Trophoblast cell (in vitro differentiated cells and primary cell): Measurements from ENCODE around the gene FOXK2.

ENCODE experiments used
- DNase-seq, 2 donors: peaks; one replicate each; pipeline ENCODE4 v3.0.0-alpha.2; 2016
- H2AFZ ChIP-seq: 2 replicates; pipeline ENCODE4 v1.6.1; 2013; ENCODE audit warnings: low read length, moderate library complexity, mild to moderate bottlenecking; ENCODE audit not compliant: insufficient read depth, poor library complexity
- H2AK5ac ChIP-seq: 2 replicates; pipeline ENCODE4 v1.6.1; 2013; ENCODE audit warnings: mild to moderate bottlenecking, low read length
- H2BK120ac ChIP-seq: 2 replicates; pipeline ENCODE4 v1.6.1; 2013; ENCODE audit warnings: low read length, mild to moderate bottlenecking, moderate library complexity; ENCODE audit not compliant: insufficient read depth, poor library complexity
- H2BK12ac ChIP-seq: 2 replicates; pipeline ENCODE4 v1.6.1; 2013; ENCODE audit warnings: mild to moderate bottlenecking, low read length, moderate library complexity
- H2BK5ac ChIP-seq: 2 replicates; pipeline ENCODE4 v1.6.1; 2013; ENCODE audit warnings: low read length, low read depth, moderate library complexity, mild to moderate bottlenecking; ENCODE audit not compliant: poor library complexity
- H3K14ac ChIP-seq: 2 replicates; pipeline ENCODE4 v1.6.1; 2013; ENCODE audit warnings: mild to moderate bottlenecking, low read length
- H3K18ac ChIP-seq: 2 replicates; pipeline ENCODE4 v1.6.1; 2013; ENCODE audit warnings: mild to moderate bottlenecking, low read length
- H3K23ac ChIP-seq: 2 replicates; pipeline ENCODE4 v1.6.1; 2013; ENCODE audit warnings: low read length
- H3K27ac ChIP-seq: 2 replicates; pipeline ENCODE4 v1.5.1; 2013; ENCODE audit warnings: low read depth, mild to moderate bottlenecking, inconsistent platforms, low read length, moderate library complexity
- H3K27me3 ChIP-seq: 2 replicates; pipeline ENCODE4 v1.6.1; 2013; ENCODE audit warnings: inconsistent platforms, mild to moderate bottlenecking, low read length, moderate library complexity; ENCODE audit not compliant: insufficient read depth
- H3K36me3 ChIP-seq, 2 experiments: 1 replicate in 1 of 2; 2 replicates in 1 of 2; pipeline ENCODE4 v1.6.1; 2013; ENCODE audit warnings: low read length in 2 of 2, mild to moderate bottlenecking in 2 of 2, moderate library complexity in 1 of 2; ENCODE audit not compliant: insufficient read depth in 2 of 2, control insufficient read depth in 1 of 2
- H3K4ac ChIP-seq: 2 replicates; pipeline ENCODE4 v1.6.1; 2013; ENCODE audit warnings: low read depth, mild to moderate bottlenecking, low read length, moderate library complexity
- H3K4me1 ChIP-seq, 2 experiments: 1 replicate in 1 of 2; 2 replicates in 1 of 2; pipeline ENCODE4 v1.6.1; 2013; ENCODE audit warnings: low read length in 2 of 2, mild to moderate bottlenecking in 2 of 2, moderate library complexity in 1 of 2; ENCODE audit not compliant: insufficient read depth in 2 of 2, control insufficient read depth in 1 of 2
- H3K4me2 ChIP-seq: 2 replicates; pipeline ENCODE4 v1.6.1; 2013; ENCODE audit warnings: inconsistent platforms, mild to moderate bottlenecking, low read length, moderate library complexity
- H3K4me3 ChIP-seq: 2 replicates; pipeline ENCODE4 v1.5.1; 2013; ENCODE audit warnings: mild to moderate bottlenecking, low read depth, low read length, inconsistent platforms
- H3K79me1 ChIP-seq: one replicate; pipeline ENCODE4 v1.6.1; 2013; ENCODE audit warnings: low read length
- H3K79me2 ChIP-seq: 2 replicates; pipeline ENCODE4 v1.6.1; 2013; ENCODE audit warnings: low read length, mild to moderate bottlenecking; ENCODE audit not compliant: control insufficient read depth, insufficient read depth, poor library complexity
- H3K9ac ChIP-seq: 2 replicates; pipeline ENCODE4 v1.6.1; 2013; ENCODE audit warnings: mild to moderate bottlenecking, low read length
- H3K9me3 ChIP-seq: 2 replicates; pipeline ENCODE4 v1.6.1; 2013; ENCODE audit warnings: low read depth, mild to moderate bottlenecking, control low read depth, inconsistent platforms, low read length; ENCODE audit not compliant: insufficient read depth
- H4K12ac ChIP-seq: 2 replicates; pipeline ENCODE4 v1.6.1; 2013; ENCODE audit warnings: low read depth, mild to moderate bottlenecking, low read length, moderate library complexity
- H4K8ac ChIP-seq: 2 replicates; pipeline ENCODE4 v1.6.1; 2013; ENCODE audit warnings: low read depth, mild to moderate bottlenecking, low read length, moderate library complexity
- H4K91ac ChIP-seq: one replicate; pipeline ENCODE4 v1.6.1; 2013; ENCODE audit warnings: low read depth, mild to moderate bottlenecking, low read length, moderate library complexity
- whole genome bisulfite sequencing: extraction: QIAGEN DNeasy Blood & Tissue Kit; methylation state at CpG from one replicate; pipeline ENCODE4 v1.1.7; 2013; ENCODE audit warnings: missing lambda C conversion rate; ENCODE audit not compliant: insufficient read length, insufficient coverage; ENCODE audit errors: extremely low coverage; 5-methylcytosine and 5-hydroxymethylcytosine counted together

The FOXK2 gene

GRCh38 chr17:82566129-82566960 lies 46.8 kb downstream of the FOXK2 start:
- no peak overlapping the region for H3K27ac ChIP-seq
- no peak overlapping the region for H4K91ac ChIP-seq
- H3K18ac ChIP-seq = no peak overlapping the region
- no peak for DNase-seq
- H2AFZ ChIP-seq = no peak overlapping the region
- no peak overlapping the region for H3K4me3 ChIP-seq
- no peaks in the 10 kb centered on the region for H3K79me1 ChIP-seq
- H3K9me3 ChIP-seq = no peaks in the 10 kb centered on the region
- H3K4me2 ChIP-seq = no peak overlapping the region
- no CpG with 5 or more reads among the region's 18 CpGs for WGBS
- peak overlapping the region; percentile 1 for H4K12ac ChIP-seq
- H3K27me3 ChIP-seq = no peaks in the 10 kb centered on the region
- H2BK12ac ChIP-seq = no peak overlapping the region
- H4K8ac ChIP-seq = no peak overlapping the region
- no peak overlapping the region for H2BK5ac ChIP-seq
- no peak overlapping the region for H3K14ac ChIP-seq
- peak overlapping the region; percentile 41 for H3K4ac ChIP-seq
- no peak overlapping the region for H3K9ac ChIP-seq
- no peak overlapping the region for H2BK120ac ChIP-seq
- peaks cover 12% of the 10 kb centered on the region for H3K79me2 ChIP-seq
- no peak overlapping the region for H3K23ac ChIP-seq
- no peak overlapping the region for H2AK5ac ChIP-seq
- peaks cover 45 to 54% of the 10 kb centered on the region in 2 experiments for H3K36me3 ChIP-seq
- no peaks in the 10 kb centered on the region for H3K4me1 ChIP-seq

GRCh38 chr17:82567286-82567685 lies 47.8 kb downstream of the FOXK2 start:
- Histone ChIP-seq H4K8ac (no peak overlapping the region), H2AFZ (no peak overlapping the region), H3K79me2 (peaks cover 7% of the 10 kb centered on the region), H3K79me1 (no peaks in the 10 kb centered on the region), H3K9me3 (no peaks in the 10 kb centered on the region), H2BK120ac (no peak overlapping the region), H3K36me3 (peaks cover 52 to 62% of the 10 kb centered on the region in 2 experiments), H3K18ac (no peak overlapping the region), H2BK5ac (no peak overlapping the region), H4K91ac (no peak overlapping the region), H2AK5ac (no peak overlapping the region), H3K4me2 (no peak overlapping the region), H3K4me3 (no peak overlapping the region), H4K12ac (no peak overlapping the region), H3K9ac (no peak overlapping the region), H3K4me1 (no peaks in the 10 kb centered on the region), H2BK12ac (no peak overlapping the region), H3K27ac (no peak overlapping the region), H3K14ac (no peak overlapping the region), H3K27me3 (no peaks in the 10 kb centered on the region), H3K4ac (no peak overlapping the region), H3K23ac (no peak overlapping the region)
- no peak for DNase-seq
- WGBS = no CpG with 5 or more reads among the region's 15 CpGs

- H3K9ac ChIP-seq = no peak overlapping the region
- H3K4me3 ChIP-seq = no peak overlapping the region
- no peaks in the 10 kb centered on the region for H3K9me3 ChIP-seq
- no peak overlapping the region for H2AK5ac ChIP-seq
- H3K27me3 ChIP-seq = no peaks in the 10 kb centered on the region
- no peak overlapping the region for H4K8ac ChIP-seq
- H4K12ac ChIP-seq = no peak overlapping the region
- H3K4me1 ChIP-seq = no peaks in the 10 kb centered on the region
- no peak overlapping the region for H4K91ac ChIP-seq
- peaks cover 58 to 71% of the 10 kb centered on the region in 2 experiments for H3K36me3 ChIP-seq
- H3K79me1 ChIP-seq = no peaks in the 10 kb centered on the region
- H3K4ac ChIP-seq = no peak overlapping the region
- no peak overlapping the region for H3K14ac ChIP-seq
- no peak overlapping the region for H3K23ac ChIP-seq
- WGBS = no CpG with 5 or more reads among the region's 10 CpGs
- H3K18ac ChIP-seq = no peak overlapping the region
- H2BK120ac ChIP-seq = no peak overlapping the region
- H2AFZ ChIP-seq = no peak overlapping the region
- H2BK5ac ChIP-seq = no peak overlapping the region
- no peak for DNase-seq
- peaks cover 4% of the 10 kb centered on the region for H3K79me2 ChIP-seq
- H3K27ac ChIP-seq = no peak overlapping the region
- no peak overlapping the region for H3K4me2 ChIP-seq
- H2BK12ac ChIP-seq = no peak overlapping the region
These were observed 49.5 kb downstream of the FOXK2 start for GRCh38 chr17:82568997-82569393.

- Histone ChIP-seq H3K27ac (no peak overlapping the region), H2BK12ac (no peak overlapping the region), H4K91ac (no peak overlapping the region), H2BK5ac (no peak overlapping the region), H3K27me3 (no peaks in the 10 kb centered on the region), H3K4me3 (no peak overlapping the region), H2AK5ac (no peak overlapping the region), H2BK120ac (no peak overlapping the region), H4K8ac (no peak overlapping the region), H3K4me2 (no peak overlapping the region), H3K14ac (no peak overlapping the region), H4K12ac (no peak overlapping the region), H3K36me3 (peaks cover 61 to 73% of the 10 kb centered on the region in 2 experiments), H3K79me1 (no peaks in the 10 kb centered on the region), H2AFZ (no peak overlapping the region), H3K4ac (no peak overlapping the region), H3K4me1 (no peaks in the 10 kb centered on the region), H3K18ac (no peak overlapping the region), H3K23ac (no peak overlapping the region), H3K9me3 (no peaks in the 10 kb centered on the region), H3K9ac (no peak overlapping the region), H3K79me2 (peaks cover 4% of the 10 kb centered on the region)
- DNase-seq = no peak
- WGBS = no CpG with 5 or more reads among the region's 11 CpGs
These were observed 50.1 kb downstream of the FOXK2 start for GRCh38 chr17:82569621-82570020.
